ENCODE data around the gene ATXN7L1. TPM values are rescaled to one million over a fixed set of nuclear protein-coding genes. Genes with fewer than 3 reads are reported as not detected.

Gene ATXN7L1
- polyA plus RNA-seq, 1 experiment = 5.5 TPM

- no peak for TF ChIP-seq CTCF (IDR thresholded peaks at IDR 0.05; ENCODE audit: low read depth, low read length)
- no peak for DNase-seq (ENCODE audit: low read depth, low spot score)
- Histone ChIP-seq H3K27ac (ENCODE audit: low read depth, low read length) (no peak overlapping the region), H3K27me3 (ENCODE audit: control insufficient read depth, insufficient read depth, low read length) (no peaks in the 10 kb centered on the region), H3K4me3 (ENCODE audit: low read depth, low read length) (no peak overlapping the region), H3K9me3 (ENCODE audit: control insufficient read depth, insufficient read depth, low read length) (no peaks in the 10 kb centered on the region; the same call in 1 of the 2 replicates)
- POLR2A ChIA-PET = no interaction called here
- CTCF ChIA-PET = interaction anchor here (1.0 kb wide), 1 partner anchor 217 kb away, joined by 4 read pairs; no protein-coding TSS in a partner anchor
Observed at GRCh38 chr7:105874055-105874454, 2.3 kb downstream of the ATXN7L1 start.

GRCh38 chr7:105872491-105872890 is 3.9 kb downstream of the ATXN7L1 start:
- DNase-seq (ENCODE audit: low read depth, low spot score) = no peak
- Histone ChIP-seq H3K27me3 (ENCODE audit: control insufficient read depth, insufficient read depth, low read length) (no peaks in the 10 kb centered on the region), H3K27ac (ENCODE audit: low read depth, low read length) (no peak overlapping the region), H3K4me3 (ENCODE audit: low read depth, low read length) (no peak overlapping the region), H3K9me3 (ENCODE audit: control insufficient read depth, insufficient read depth, low read length) (no peaks in the 10 kb centered on the region; the same call in 1 of the 2 replicates)
- TF ChIP-seq CTCF (IDR thresholded peaks at IDR 0.05; ENCODE audit: low read depth, low read length) = no peak
- CTCF ChIA-PET = interaction anchor here (0.6 kb wide), 2 partner anchors 14 to 267 kb away, joined by 3 to 4 read pairs; no protein-coding TSS in a partner anchor
- POLR2A ChIA-PET = no interaction called here

GRCh38 chr7:105871142-105871541 is 5.3 kb downstream of the ATXN7L1 start:
- Histone ChIP-seq H3K9me3 (ENCODE audit: control insufficient read depth, insufficient read depth, low read length) (no peaks in the 10 kb centered on the region), H3K4me3 (ENCODE audit: low read depth, low read length) (no peak overlapping the region), H3K27me3 (ENCODE audit: control insufficient read depth, insufficient read depth, low read length) (no peaks in the 10 kb centered on the region), H3K27ac (ENCODE audit: low read depth, low read length) (no peak overlapping the region)
- no peak for TF ChIP-seq CTCF (IDR thresholded peaks at IDR 0.05; ENCODE audit: low read depth, low read length)
- ChIA-PET POLR2A (no interaction called here), CTCF (interaction anchor here (1.1 kb wide), 1 partner anchor 111 kb away, joined by 3 read pairs; no protein-coding TSS in a partner anchor)
- no peak for DNase-seq (ENCODE audit: low read depth, low spot score)

DNA sequence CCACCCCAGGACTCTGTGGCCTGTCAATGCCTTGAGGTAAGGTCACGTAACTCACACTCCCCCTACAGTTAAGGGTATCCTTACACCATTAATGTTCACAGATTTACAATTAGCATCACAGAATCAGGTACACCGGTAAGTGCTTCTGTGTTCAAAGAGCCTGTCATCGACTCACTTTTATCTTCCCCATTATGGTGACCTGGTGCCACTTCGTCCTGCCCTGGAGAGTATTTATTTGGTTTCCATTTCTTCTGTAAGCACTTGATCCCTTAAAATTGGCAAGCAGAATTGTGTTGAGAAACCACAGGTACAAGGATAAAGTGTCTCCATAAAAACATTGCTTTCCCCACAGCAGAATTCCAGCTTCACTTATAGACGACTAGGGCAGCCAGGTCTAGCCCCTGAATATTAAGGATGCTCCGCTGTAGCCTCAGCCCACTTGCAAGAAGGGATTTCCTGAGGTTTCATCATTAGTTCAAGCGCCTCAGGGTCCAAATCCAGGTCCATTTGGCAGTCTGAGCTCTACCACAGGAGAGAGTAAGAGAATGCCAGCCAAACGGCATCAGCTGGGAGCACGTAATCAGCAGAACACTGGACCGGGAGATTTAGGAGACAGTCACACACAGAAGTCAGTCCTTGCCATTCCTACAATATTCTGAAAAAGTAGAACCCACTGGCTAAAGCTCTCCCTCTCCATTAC is 10.1 kb downstream of the ATXN7L1 start:
- Histone ChIP-seq H3K27me3 (ENCODE audit: control insufficient read depth, insufficient read depth, low read length) (no peaks in the 10 kb centered on the region), H3K4me3 (ENCODE audit: low read depth, low read length) (no peak overlapping the region), H3K9me3 (ENCODE audit: control insufficient read depth, insufficient read depth, low read length) (no peaks in the 10 kb centered on the region), H3K27ac (ENCODE audit: low read depth, low read length) (no peak overlapping the region)
- no peak for TF ChIP-seq CTCF (IDR thresholded peaks at IDR 0.05; ENCODE audit: low read depth, low read length)
- CTCF ChIA-PET = no interaction called here
- POLR2A ChIA-PET = no interaction called here
- DNase-seq (ENCODE audit: low read depth, low spot score) = no peak

DNA sequence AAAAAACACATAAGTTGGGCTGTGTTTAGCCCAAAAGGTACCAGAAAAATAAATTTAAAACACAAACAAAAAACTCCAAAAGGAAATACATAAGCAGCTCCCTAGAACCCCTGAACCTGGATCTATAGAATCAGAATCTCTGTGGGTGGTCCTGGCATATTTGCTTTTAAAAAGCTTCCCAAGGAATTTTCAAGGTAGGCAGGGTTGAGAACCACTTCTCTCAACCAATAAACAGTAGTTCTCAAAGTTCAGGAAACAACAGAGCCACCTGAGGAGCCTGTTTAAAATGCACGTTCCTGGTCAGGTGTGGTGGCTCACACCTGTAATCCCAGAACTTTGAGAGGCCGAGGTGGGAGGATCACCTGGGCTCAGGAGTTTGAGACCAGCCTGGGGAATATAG is 12.5 kb downstream of the ATXN7L1 start:
- DNase-seq (ENCODE audit: low read depth, low spot score) = no peak
- ChIA-PET CTCF (no interaction called here), POLR2A (interaction anchor here (0.7 kb wide), 1 partner anchor 12 kb away, joined by 3 read pairs; no protein-coding TSS in a partner anchor)
- Histone ChIP-seq H3K27ac (ENCODE audit: low read depth, low read length) (no peak overlapping the region), H3K4me3 (ENCODE audit: low read depth, low read length) (no peak overlapping the region), H3K9me3 (ENCODE audit: control insufficient read depth, insufficient read depth, low read length) (no peaks in the 10 kb centered on the region), H3K27me3 (ENCODE audit: control insufficient read depth, insufficient read depth, low read length) (no peaks in the 10 kb centered on the region)
- no peak for TF ChIP-seq CTCF (IDR thresholded peaks at IDR 0.05; ENCODE audit: low read depth, low read length)
